Thyroid gland (tissue), 4 donors: ENCODE results near the gene OR2S2.

Experiments used
- CTCF ChIP-seq, 6 experiments: fragments of 200-600 bp in 3 of 6; fragments of 450-650 bp in 3 of 6; sonication (generic) in 3 of 6; IDR thresholded peaks; one replicate each; pipeline ENCODE4 v1.5.1; 2016 to 2019; ENCODE audit warnings: antibody characterized with exemption in 6 of 6, mild to moderate bottlenecking in 2 of 6, inconsistent platforms in 1 of 6, moderate library complexity in 1 of 6
- POLR2A ChIP-seq, 2 donors: fragments of 450-650 bp; IDR thresholded peaks; one replicate each; pipeline ENCODE4 v1.6.1; 2017; ENCODE audit warnings: antibody characterized with exemption in 2 of 2, mild to moderate bottlenecking in 2 of 2, moderate library complexity in 1 of 2

GRCh38 chr9:35935261-35935660, 22.7 kb downstream of the OR2S2 start:
- TF ChIP-seq POLR2A (IDR thresholded peaks at IDR 0.05) (no peak), CTCF (IDR thresholded peaks at IDR 0.05) (no peak)
